NCI-H187 treated with DMSO at 0.1 percent for 48 hours (cell line): ENCODE measurements around the gene TMEM53.

Experiments used
- DNase-seq: peaks from one replicate; lab custom pipeline; 2025; lab: John Stamatoyannopoulos, UW

The TMEM53 gene

DNA sequence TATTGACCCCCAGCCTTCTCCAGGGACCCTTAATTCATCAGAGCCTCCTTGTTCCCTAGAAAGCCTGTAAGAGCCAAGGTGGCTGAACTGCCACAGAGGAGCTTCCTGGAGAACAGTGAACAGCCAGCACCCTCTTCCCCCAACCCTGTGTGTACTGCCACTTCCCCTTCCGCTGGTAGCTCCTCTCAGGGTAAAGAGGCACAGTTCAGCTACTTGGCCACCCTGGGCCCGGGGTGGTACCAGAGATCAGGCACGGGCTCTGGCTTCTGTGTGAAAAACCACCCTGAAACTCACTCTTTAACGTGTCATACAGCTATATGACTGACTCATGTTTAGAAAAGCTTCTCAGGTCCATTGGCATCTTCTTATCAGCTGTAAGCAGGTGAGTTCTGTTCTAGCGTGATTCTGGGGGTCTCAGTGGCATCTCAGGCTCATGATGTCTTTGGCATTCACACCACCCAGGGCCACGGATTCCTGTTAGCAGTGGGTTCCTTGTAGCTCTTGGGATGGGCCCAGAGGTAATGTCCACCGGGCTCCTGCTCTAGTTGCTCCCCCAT lies 22.6 kb upstream of the TMEM53 start:
- no peak for DNase-seq

DNA sequence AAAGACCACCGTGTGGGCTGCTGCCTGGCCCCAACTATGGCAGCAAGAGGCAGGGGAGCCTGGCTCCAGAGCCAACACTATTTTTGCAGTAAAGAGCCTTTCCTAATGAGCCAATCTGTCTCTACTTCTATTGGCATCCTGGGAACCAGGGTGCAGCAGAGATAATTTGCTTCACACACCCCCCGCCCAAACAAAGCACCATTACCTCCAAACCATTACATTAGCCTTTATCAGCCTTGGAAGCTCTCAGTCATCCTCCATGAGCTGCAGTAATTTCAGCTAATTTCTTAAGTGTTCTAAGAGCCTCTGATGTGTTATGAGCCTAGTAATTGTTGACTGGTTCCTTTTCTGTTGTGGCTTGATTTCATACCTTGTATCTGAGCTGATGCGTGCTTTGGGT lies 21.8 kb upstream of the TMEM53 start:
- DNase-seq = no peak

DNA sequence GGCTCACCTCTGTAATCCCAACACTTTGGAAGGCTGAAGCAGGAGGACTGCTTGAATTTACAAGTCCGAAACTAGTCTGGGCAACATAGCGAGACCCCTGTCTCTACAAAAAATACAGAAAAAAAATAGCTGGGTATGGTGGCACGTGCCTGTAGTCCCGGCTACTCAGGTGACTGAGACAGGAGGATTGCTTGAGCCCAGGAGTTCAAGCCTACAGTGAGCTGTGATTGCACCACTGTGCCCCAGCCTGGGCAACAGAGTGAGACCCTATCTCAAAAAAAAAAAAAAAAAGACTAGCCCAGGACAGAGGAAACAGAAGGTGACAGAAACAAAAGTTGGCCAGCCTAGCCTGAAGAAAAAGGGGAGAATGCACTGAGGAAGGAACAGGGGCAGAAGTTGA lies 21.4 kb upstream of the TMEM53 start:
- DNase-seq = no peak

DNA sequence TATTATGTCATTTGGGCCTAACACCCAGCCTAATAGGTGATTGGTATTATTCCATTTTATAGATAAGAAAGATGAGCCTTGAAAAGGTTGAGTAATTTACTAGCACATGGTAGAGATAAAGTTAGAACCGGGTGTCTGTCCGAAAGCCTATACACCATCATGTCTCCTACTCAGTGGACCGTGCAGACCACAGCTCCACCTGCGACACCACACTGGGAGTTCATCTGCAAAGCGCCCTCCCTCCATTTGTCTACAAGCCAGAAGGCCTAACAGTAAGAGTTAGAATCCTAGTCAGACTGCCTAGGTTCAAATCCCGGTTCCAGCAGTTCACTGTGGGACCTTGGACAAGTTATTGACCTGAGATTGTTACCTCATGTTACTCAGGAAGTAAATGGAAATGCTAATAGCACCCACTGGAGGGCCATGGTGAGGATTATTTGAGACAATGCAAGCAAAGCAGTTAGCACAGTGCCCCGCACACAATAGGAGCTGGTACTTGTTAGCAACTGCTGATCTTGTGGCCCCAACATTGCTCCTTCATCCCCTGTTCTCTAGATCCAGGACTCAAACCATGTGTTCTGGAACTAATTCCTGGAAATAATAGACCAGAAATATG lies 20.7 kb upstream of the TMEM53 start:
- no peak for DNase-seq

DNA sequence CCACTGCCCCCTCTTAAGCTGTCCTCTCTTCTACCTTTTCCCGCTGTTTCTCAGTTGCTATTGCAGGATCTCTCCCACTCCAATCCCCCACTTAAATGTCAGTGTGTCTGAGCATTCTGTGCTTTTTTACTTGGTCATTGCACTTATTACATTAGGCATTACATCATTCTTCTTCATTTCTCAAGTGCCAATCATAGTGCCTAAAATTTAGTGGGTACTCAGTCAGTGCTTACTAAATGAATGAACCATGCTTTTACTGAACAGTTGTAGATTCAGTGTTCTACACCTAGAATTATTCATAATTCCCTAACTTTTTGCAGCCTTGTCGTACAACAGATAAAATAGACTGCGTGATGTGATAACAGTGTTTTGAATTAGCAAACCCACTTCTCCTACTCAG lies 19.6 kb upstream of the TMEM53 start:
- DNase-seq = no peak

DNA sequence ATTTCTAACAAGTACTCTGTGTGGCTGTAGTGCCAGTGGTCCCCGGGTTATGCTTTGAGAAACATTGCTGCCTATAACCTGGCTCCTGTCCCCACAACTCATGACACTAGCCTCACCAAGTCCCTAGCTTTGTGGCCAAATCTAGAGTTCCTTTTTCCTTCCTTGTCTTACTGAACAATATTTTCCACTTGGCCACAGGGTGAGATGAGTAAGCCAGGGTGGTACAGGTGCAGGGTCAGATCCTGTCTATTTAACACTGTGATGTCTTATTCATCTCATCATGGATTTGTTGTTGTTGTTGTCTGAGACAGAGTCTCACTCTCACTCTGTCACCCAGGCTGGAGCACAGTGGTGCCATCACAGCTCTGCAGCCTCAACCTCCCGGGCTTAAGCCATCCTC lies 18.9 kb upstream of the TMEM53 start:
- DNase-seq = no peak

DNA sequence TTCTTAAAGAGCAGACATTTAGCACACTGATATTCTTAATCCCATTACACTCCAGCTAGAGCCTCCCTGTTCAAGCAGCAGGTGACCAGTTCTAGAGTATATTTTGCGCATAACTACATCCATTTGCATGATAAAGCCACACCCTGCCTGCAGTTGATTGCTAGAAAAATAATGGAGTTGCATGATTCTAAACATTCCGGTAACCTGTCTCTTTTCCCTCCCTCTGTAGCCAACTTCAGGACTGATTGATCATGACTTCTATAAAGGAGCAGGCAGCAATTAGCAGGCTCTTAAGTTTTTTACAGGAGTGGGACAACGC lies 15.1 kb upstream of the TMEM53 start:
- DNase-seq = no peak

DNA sequence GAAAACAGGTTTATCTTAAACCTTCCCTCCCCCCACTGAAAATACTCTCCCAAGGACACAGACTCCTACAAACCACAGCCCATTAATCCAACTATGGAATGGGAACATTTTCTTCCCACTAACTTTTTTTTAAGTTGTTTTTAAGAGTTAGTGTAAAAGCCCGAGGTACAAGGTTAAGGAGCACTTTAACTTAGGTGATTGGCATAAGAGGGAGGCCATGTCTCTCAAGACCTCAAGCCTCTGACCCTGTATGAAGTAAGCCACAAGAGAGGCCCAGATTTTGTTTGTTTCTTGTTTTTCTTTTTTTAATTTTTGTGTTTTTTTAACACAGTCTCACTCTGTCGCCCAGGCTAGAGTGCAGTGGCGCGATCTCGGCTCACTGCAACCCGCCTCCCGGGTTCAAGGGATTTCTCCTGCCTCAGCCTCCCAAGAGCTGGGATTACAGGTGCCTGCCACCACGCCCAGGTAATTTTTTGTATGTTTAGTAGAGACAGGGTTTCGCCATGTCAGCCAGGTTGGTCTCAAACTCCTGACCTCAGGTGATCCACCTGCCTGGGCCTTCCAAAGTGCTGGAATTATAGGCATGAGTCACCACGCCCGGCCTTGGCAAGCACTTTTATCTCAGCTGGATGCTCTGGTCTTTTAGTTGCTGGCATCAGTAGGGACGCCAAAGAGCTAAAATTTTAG lies 14.6 kb upstream of the TMEM53 start:
- DNase-seq = no peak

DNA sequence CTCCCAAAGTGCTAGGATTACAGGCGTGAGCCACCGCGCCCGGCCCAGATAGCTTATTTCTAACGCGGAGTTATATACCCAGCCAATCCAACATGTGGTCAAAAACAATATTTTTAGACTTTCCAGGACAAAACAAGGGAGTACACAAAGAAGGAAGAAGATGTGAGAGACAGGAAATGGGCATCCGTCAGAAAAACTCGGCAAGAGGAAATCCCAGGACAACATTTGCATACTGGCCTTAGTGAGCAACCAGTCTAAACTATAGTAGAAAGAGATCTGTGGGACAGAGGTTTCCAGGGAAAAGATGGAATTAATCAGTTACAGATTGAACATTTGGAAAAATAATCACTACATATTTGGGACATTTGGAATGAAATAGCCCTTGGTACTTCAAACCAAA lies 11.6 kb upstream of the TMEM53 start:
- no peak for DNase-seq

DNA sequence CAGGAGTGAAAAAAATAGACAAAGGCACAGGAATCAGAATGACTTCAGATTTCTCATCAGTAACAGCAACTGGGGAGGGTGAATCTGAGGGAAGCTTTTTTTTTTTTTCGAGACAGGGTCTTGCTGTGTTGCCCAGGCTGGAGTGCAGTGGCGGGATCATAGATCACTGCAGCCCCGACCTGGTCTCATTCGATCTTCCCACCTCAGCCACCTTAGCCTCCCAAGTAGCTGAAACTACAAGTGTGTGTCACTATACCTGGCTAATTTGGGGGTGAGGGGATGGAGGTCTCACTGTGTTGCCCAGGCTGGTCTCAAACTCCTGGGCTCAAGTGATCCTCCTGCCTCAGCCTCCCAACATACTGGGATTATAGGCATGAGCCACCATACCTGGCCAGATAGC lies 10.9 kb upstream of the TMEM53 start:
- DNase-seq = no peak

DNA sequence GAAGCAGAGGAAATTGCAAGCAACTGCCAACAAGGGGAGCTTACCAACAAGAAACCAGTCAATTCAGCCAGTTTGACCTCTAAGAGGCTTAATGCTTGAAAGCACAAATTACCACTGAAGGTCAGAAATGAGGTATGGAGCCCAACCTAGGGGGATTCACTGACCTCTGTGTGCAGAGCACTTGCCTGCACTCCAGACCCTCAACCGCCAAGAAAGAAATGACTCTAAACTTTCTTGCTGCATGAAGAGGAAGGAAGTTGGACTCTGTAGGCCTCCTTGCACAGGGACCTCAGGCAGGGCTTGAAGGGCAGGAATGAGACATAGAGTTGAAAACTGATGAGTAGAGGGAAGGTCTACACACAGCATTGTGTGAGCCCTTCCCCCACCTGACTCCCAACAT lies 10.2 kb upstream of the TMEM53 start:
- DNase-seq = no peak

DNA sequence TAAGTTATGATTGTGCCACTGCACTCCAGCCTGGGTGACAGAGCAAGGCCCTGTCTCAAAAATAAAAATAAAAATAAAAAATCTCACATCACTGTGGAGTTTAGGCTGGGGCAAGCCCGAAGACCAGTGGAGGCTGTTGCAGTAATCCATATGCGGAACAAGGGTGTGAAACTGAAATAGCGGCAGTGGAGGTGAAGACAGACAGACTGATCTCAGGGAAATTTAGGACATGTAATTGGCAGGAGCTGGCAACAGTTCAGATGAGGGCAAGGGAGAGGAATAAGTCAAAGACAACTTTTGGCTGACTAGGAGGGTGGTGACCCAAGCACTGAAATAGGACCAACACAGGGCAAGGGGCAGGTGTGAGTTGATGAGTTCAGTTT lies 8.6 kb upstream of the TMEM53 start:
- DNase-seq = no peak

DNA sequence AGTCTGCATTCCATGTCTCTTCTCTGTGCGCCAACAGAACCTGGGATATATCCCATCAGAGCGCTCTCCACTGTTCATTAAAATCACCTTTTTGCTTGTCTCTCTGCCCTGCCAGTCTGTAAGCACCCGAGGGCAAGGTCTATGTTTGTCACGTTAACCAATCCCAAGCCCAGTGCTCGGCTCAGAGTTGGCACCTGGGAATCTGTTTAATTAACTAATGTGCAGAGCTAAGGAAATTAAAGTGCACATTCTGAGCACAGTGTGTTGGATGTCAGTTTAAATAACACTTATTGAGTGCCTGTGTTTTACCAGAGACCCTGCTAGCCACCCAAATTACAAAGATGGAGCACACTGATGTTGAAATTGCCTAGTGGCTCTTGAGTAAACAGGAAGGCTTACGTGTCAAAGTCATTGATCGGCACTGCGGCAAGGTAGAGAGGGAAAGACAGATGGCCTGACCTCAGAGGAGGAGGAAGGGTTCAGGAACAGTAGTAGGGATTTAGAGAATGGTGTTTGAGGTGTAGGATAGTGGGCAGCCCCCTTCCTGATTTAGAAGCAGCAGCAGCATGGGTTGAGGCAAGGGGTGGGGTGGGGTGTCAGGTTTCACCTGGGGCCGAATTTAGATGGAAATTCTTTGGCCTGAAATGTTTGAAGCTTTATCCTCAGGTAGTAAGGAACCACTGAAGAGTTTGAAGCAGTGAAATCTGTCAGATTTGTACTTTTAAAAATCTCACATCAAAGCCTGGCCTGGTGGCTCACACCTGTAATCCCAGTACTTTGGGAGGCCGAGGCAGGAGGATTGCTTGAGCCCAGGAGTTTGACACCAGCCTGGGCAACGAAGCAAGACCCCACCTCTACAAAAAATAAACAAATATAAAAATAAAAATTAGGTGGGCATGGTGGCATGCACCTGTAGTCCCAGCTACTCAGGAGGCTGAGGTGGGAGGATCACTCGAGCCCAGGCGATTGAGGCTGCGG lies 7.9 kb upstream of the TMEM53 start:
- no peak for DNase-seq

DNA sequence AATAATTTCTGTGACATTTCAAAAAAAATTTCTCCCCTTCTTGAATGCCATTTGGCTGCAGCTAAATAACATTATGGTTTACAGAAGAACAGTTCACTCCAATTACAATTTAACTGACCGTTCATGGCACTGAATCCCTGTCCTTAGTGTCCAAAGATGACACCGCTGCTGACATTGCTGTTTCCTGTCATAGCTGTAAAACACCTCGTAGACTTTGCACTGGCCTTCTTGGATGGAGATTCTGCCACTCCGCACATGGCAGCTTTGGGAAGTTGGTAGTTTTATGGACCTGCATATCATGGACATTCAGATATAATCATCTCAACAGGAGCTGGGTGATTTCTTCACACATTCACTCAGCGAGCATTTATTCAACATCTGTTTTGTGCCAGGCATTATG lies 5.2 kb upstream of the TMEM53 start:
- DNase-seq = no peak

DNA sequence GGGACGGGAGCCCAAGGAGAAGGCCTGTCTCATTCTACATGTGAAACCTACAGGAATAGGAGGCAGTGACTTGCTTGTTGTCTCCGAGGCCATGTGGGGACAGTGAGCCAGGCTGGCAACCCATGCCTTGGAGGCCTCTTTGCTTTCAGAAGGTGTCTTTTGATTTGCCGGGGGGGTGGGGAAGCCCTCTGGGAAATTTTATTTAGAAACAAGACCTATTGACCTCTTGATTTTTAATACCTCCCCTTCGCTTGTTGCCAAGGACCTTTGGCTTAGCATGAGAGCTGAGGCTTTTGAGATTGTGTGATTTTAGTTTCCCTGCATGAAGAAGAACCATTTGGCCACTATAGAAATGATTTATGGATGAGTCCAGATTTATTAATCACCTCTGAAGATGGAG lies 4.3 kb upstream of the TMEM53 start:
- no peak for DNase-seq

DNA sequence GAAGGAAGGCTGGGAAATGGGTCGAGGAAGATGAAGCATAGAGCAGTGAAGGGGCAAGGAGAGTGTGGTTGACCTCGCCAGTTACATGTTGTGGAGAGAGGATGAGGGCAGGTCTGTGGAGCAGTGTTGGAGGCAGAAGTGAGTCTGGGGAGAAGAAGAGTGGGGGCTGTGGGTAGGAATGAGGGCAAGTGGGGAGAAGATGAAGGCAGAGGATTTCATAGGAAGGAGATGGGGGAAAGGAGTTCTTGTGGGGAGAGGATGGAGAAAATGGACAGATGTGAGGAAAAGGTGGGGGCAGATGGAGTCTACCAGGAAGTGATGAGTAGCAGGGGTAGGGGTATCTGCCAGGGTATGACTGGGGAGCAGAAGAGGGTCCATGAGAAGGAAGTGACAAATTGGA lies 3.8 kb upstream of the TMEM53 start:
- no peak for DNase-seq

DNA sequence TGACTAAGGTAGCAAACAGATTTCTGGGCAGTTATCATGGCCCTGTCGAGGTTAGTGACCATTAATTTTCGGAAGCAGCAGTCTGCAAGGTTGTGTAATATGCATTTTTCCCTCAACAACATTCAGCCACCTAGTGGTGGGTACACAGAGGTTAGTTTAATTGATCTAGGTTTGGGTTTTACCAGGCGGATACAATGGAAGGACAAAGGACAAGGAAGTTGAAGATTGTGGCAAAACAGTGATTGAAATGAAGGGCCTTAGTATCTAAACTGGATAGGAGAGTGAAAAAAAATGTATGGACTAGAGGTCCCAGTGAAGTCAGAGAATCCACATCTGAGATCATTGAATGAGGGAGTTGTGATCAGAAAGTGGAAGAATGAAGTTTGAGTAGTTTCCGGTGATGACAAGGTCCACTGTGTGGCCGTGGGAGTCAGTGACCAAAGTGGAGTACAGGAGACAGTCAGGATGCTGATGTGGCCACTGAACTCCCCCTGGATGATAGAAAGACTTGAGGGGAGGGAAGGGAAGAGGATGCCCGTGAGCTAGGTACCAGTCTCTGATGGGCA lies 3.0 kb upstream of the TMEM53 start:
- no peak for DNase-seq

DNA sequence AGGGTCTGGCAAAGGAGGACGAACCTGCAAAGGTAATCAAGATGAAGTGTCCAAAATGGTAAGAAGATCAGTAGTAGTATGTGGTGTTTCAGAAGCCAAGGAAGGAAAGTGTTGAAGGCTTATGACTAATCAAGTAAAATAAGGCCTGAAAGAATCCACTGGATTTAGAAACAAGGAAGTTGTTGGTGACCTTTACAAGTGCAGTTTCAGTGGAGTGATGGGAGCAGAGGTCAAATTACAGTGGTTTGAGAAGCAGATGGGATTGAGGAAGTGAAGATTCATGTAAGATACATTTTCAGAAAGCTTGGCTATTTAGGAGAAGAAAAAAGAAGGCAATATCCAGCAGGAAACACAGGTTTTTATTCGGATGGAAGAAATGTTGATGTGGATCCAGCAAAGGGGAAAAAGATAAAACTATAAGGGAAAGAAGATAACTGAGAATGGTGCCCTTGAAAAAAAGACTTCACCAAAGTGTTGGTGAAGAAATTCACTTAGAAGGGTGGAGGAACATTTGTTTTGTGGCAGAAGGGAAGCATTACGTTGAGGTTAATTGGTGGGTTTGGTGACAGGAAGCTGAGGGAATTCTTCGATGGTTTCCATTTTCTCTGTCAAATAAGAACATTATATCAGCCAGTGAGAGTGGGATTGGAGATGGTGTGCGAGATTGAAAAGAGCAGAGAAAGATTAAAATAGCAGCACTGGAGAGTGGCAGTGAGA lies 2.4 kb upstream of the TMEM53 start:
- no peak for DNase-seq

DNA sequence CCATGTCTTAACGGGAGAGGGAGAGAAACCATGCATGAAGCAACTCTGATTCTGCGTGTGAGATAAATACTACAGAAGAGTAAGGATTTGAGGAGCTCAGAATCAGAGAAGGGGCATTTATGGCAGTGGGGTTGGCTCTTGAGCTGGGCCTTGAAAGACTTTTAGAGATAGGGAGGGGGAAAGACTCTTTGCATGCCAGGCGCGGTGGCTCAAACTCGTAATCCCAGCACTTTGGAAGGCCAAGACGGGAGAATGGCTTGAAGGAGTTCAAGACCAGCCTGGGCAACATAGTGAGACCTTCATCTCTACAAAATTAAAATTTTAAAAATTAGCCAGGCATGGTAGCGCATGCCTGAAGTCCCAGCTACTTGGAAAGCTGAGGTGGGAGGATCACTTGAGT lies 905 bp upstream of the TMEM53 start:
- no peak for DNase-seq

DNA sequence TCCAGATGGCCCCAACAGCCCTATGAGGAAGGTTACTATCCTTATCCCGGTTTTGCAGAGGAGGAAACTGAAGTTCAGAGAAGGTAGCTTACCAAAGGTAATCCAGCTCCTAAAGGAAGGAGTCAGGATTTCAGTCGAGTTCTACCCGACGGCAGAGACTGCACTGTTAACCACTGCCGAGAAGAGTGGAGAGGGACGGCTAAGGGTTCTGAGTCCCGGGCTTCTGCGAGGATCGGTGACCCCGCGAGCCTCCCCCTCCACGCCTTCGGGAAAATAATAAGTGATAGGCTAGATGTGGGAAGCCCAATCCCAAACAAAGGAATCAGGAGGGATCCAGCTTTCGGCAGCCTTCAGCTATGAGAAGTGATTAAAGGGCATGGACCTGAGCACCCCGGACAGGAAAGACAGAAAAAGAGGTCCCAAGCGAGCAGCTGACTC lies 587 bp downstream of the TMEM53 start:
- DNase-seq = no peak

DNA sequence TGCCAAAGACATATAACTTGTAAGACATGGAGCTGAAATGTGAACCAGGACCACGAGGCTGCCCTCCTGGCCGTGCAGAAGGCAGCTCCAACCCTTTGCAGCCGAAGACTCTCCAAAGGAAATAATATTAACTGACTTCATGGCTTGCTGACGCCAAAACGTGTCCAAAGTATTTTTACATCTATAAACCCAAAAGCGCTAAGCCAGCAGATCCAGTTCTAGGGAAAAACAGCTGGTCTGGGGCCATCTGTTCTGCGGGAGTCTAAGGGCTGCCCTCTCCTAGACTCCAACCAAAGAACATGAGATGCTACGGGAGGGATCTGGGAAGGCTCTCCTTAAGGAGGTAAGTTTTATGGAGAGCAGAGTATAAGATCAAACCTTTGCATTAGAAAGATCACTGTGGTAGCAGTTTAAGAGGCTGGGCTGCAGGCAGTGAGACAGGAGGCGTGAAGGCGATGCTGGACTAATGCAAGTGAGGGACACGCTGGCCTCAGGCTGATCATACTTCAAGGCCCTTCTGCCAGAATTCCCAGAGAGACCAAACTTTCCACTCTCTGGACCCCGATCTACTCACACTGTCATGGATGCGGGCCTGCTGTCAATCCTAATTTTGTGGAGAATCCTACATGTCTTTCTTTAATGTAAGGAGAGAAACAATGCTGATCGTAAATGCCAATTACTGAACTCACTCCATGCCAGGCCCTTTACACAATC lies 1.2 kb downstream of the TMEM53 start:
- DNase-seq = no peak
